HepG2 (cell line): ENCODE measurements around the gene TLCD3B. TPM values are rescaled to one million over a fixed set of nuclear protein-coding genes. Genes with fewer than 3 reads are reported as not detected.

ENCODE experiments used
- DR1 ChIP-seq: sonication (generic); formaldehyde crosslinking; IDR thresholded peaks from 2 replicates; pipeline ENCODE4 v1.8.0; 2021; ENCODE audit warnings: mild to moderate bottlenecking, missing genetic modification reagents, inconsistent platforms
- IRF2 ChIP-seq: IDR thresholded peaks from 2 replicates; pipeline ENCODE4 v1.6.1; 2018; ENCODE audit warnings: missing genetic modification reagents, missing compliant biosample characterization
- PAWR ChIP-seq: sonication (generic); formaldehyde crosslinking; IDR thresholded peaks from 2 replicates; pipeline ENCODE4 v1.4.0; 2020; ENCODE audit warnings: missing genetic modification reagents, mild to moderate bottlenecking, borderline replicate concordance
- RBM39 ChIP-seq: fragments of 200-400 bp; formaldehyde crosslinking; IDR thresholded peaks from one replicate; pipeline ENCODE4 v1.6.1; 2018; ENCODE audit warnings: antibody characterized with exemption, mild to moderate bottlenecking, low read depth, low read length; ENCODE audit not compliant: poor library complexity, severe bottlenecking
- SRSF1 ChIP-seq: fragments of 200-400 bp; formaldehyde crosslinking; optimal IDR thresholded peaks from 2 replicates; pipeline ENCODE3; 2017; ENCODE audit warnings: mild to moderate bottlenecking, low read depth, low read length, moderate library complexity
- ZNF274 ChIP-seq: sonication (generic); formaldehyde crosslinking; IDR thresholded peaks from 2 replicates; pipeline ENCODE4 v1.5.1; 2020; ENCODE audit warnings: mild to moderate bottlenecking, missing genetic modification reagents
- ZNF549 ChIP-seq: sonication (generic); formaldehyde crosslinking; IDR thresholded peaks from 2 replicates; pipeline ENCODE4 v1.5.0; 2020; ENCODE audit warnings: missing genetic modification reagents
- ZSCAN30 ChIP-seq: sonication (generic); formaldehyde crosslinking; IDR thresholded peaks from 2 replicates; pipeline ENCODE4 v1.5.0; 2020; ENCODE audit warnings: mild to moderate bottlenecking, missing genetic modification reagents
- polyA plus RNA-seq, 8 experiments: library from polyadenylated mRNA; depleted of rRNA in 3 of 8; stranded (reverse) in 7 of 8; unstranded in 1 of 8; fragments of >200 nt; fragmentation: Illumina TruSeq in 4 of 8; extraction: Trizol in 4 of 8; gene quantifications; 2 replicates each; pipeline versions ENCODE4 v1.2.1 to v1.2.3, GENCODE V29; 2011 to 2016; ENCODE audit warnings: low read depth in 4 of 8, missing spikeins in 1 of 8, mixed read lengths in 1 of 8; ENCODE audit not compliant: insufficient read depth in 1 of 8
- total RNA-seq, 5 experiments: library from RNA; depleted of rRNA; stranded (reverse); fragments of >200 nt; fragmentation: Illumina TruSeq; extraction: Trizol; gene quantifications; 2 replicates each; pipeline ENCODE4 v1.2.3, GENCODE V29; 2016; ENCODE audit warnings: low read depth in 1 of 5
- TF ChIP-seq, protein P1 (sequence below): sonication (generic); formaldehyde crosslinking; IDR thresholded peaks from 2 replicates; pipeline ENCODE4 v1.4.0; 2020; ENCODE audit warnings: missing genetic modification reagents
- TF ChIP-seq, protein P2 (sequence below): sonication (generic); formaldehyde crosslinking; IDR thresholded peaks from 2 replicates; pipeline ENCODE4 v1.4.0; 2020; ENCODE audit warnings: mild to moderate bottlenecking, missing genetic modification reagents, borderline replicate concordance
- TF ChIP-seq, protein P3 (sequence below): sonication (generic); formaldehyde crosslinking; IDR thresholded peaks from 2 replicates; pipeline ENCODE4 v1.5.1; 2020; ENCODE audit warnings: mild to moderate bottlenecking, missing genetic modification reagents, borderline replicate concordance
- TF ChIP-seq, protein P4 (sequence below): sonication (generic); formaldehyde crosslinking; IDR thresholded peaks from 2 replicates; pipeline ENCODE4 v1.4.0; 2020; ENCODE audit warnings: missing genetic modification reagents

The TLCD3B gene
- total and polyA plus RNA-seq, 2 of the 13 experiments (the other 11 are each of a cell fraction or from before 2014, with no cell fraction given), result not detected

DNA sequence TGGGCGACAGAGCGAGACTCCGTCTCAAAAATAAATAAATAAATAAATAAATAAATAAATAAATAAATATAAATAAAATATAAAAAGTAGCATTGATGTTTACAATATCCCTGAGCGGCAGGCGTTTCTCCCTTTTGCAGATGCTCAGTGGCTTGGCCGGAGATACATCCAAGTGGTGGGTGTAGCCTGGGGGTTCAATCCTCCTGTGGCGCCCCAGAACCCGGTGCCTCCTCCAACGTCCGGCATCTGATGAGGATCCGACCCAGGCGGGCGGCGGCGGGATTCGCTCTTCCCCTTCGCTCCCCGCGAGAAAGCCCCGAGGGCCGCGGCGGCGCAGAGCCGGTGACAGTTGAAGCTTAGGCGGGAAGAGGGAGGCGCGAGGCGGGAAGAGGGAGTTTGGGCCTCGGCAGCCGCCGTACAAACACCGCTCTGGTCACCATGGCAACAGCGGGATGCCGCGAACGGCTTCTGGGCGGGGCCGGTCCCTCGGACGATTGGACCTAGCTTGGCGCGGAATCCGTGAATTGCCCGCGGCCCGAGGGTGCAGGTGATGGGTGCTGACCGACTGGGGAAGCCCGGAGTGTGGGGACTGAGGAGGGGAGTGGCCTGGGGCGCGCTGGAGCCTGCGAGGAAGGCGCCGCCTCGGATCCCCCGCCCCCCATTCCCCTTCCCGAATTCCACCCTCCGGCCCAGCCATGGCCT lies 21.8 kb upstream of the TLCD3B start (continued):
- TF ChIP-seq, protein P1, sequence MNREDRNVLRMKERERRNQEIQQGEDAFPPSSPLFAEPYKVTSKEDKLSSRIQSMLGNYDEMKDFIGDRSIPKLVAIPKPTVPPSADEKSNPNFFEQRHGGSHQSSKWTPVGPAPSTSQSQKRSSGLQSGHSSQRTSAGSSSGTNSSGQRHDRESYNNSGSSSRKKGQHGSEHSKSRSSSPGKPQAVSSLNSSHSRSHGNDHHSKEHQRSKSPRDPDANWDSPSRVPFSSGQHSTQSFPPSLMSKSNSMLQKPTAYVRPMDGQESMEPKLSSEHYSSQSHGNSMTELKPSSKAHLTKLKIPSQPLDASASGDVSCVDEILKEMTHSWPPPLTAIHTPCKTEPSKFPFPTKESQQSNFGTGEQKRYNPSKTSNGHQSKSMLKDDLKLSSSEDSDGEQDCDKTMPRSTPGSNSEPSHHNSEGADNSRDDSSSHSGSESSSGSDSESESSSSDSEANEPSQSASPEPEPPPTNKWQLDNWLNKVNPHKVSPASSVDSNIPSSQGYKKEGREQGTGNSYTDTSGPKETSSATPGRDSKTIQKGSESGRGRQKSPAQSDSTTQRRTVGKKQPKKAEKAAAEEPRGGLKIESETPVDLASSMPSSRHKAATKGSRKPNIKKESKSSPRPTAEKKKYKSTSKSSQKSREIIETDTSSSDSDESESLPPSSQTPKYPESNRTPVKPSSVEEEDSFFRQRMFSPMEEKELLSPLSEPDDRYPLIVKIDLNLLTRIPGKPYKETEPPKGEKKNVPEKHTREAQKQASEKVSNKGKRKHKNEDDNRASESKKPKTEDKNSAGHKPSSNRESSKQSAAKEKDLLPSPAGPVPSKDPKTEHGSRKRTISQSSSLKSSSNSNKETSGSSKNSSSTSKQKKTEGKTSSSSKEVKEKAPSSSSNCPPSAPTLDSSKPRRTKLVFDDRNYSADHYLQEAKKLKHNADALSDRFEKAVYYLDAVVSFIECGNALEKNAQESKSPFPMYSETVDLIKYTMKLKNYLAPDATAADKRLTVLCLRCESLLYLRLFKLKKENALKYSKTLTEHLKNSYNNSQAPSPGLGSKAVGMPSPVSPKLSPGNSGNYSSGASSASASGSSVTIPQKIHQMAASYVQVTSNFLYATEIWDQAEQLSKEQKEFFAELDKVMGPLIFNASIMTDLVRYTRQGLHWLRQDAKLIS (CRISPR knock-in tag), result no peak
- TF ChIP-seq IRF2 (CRISPR knock-in tag), result peak; percentile 90
- TF ChIP-seq ZNF549 (CRISPR knock-in tag), result 0 out of 2 replicates have a peak, but pooled peaks have one; percentile 46
- TF ChIP-seq PAWR (CRISPR knock-in tag), result peak; percentile 63
- peak; percentile 67 for TF ChIP-seq SRSF1
- peak; percentile 94; the same call in 1 of the 2 replicates for TF ChIP-seq ZSCAN30 (CRISPR knock-in tag)
- TF ChIP-seq RBM39, result no peak
- TF ChIP-seq, protein P2, sequence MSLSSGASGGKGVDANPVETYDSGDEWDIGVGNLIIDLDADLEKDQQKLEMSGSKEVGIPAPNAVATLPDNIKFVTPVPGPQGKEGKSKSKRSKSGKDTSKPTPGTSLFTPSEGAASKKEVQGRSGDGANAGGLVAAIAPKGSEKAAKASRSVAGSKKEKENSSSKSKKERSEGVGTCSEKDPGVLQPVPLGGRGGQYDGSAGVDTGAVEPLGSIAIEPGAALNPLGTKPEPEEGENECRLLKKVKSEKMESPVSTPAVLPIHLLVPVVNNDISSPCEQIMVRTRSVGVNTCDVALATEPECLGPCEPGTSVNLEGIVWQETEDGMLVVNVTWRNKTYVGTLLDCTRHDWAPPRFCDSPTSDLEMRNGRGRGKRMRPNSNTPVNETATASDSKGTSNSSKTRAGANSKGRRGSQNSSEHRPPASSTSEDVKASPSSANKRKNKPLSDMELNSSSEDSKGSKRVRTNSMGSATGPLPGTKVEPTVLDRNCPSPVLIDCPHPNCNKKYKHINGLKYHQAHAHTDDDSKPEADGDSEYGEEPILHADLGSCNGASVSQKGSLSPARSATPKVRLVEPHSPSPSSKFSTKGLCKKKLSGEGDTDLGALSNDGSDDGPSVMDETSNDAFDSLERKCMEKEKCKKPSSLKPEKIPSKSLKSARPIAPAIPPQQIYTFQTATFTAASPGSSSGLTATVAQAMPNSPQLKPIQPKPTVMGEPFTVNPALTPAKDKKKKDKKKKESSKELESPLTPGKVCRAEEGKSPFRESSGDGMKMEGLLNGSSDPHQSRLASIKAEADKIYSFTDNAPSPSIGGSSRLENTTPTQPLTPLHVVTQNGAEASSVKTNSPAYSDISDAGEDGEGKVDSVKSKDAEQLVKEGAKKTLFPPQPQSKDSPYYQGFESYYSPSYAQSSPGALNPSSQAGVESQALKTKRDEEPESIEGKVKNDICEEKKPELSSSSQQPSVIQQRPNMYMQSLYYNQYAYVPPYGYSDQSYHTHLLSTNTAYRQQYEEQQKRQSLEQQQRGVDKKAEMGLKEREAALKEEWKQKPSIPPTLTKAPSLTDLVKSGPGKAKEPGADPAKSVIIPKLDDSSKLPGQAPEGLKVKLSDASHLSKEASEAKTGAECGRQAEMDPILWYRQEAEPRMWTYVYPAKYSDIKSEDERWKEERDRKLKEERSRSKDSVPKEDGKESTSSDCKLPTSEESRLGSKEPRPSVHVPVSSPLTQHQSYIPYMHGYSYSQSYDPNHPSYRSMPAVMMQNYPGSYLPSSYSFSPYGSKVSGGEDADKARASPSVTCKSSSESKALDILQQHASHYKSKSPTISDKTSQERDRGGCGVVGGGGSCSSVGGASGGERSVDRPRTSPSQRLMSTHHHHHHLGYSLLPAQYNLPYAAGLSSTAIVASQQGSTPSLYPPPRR (CRISPR knock-in tag), result peak; percentile 81; the same call in 1 of the 2 replicates
- TF ChIP-seq, protein P3, sequence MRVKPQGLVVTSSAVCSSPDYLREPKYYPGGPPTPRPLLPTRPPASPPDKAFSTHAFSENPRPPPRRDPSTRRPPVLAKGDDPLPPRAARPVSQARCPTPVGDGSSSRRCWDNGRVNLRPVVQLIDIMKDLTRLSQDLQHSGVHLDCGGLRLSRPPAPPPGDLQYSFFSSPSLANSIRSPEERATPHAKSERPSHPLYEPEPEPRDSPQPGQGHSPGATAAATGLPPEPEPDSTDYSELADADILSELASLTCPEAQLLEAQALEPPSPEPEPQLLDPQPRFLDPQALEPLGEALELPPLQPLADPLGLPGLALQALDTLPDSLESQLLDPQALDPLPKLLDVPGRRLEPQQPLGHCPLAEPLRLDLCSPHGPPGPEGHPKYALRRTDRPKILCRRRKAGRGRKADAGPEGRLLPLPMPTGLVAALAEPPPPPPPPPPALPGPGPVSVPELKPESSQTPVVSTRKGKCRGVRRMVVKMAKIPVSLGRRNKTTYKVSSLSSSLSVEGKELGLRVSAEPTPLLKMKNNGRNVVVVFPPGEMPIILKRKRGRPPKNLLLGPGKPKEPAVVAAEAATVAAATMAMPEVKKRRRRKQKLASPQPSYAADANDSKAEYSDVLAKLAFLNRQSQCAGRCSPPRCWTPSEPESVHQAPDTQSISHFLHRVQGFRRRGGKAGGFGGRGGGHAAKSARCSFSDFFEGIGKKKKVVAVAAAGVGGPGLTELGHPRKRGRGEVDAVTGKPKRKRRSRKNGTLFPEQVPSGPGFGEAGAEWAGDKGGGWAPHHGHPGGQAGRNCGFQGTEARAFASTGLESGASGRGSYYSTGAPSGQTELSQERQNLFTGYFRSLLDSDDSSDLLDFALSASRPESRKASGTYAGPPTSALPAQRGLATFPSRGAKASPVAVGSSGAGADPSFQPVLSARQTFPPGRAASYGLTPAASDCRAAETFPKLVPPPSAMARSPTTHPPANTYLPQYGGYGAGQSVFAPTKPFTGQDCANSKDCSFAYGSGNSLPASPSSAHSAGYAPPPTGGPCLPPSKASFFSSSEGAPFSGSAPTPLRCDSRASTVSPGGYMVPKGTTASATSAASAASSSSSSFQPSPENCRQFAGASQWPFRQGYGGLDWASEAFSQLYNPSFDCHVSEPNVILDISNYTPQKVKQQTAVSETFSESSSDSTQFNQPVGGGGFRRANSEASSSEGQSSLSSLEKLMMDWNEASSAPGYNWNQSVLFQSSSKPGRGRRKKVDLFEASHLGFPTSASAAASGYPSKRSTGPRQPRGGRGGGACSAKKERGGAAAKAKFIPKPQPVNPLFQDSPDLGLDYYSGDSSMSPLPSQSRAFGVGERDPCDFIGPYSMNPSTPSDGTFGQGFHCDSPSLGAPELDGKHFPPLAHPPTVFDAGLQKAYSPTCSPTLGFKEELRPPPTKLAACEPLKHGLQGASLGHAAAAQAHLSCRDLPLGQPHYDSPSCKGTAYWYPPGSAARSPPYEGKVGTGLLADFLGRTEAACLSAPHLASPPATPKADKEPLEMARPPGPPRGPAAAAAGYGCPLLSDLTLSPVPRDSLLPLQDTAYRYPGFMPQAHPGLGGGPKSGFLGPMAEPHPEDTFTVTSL (CRISPR knock-in tag), result no peak
- peak; percentile 89 for TF ChIP-seq DR1
- TF ChIP-seq ZNF274 (CRISPR knock-in tag), result peak; percentile 98
- TF ChIP-seq, protein P4, sequence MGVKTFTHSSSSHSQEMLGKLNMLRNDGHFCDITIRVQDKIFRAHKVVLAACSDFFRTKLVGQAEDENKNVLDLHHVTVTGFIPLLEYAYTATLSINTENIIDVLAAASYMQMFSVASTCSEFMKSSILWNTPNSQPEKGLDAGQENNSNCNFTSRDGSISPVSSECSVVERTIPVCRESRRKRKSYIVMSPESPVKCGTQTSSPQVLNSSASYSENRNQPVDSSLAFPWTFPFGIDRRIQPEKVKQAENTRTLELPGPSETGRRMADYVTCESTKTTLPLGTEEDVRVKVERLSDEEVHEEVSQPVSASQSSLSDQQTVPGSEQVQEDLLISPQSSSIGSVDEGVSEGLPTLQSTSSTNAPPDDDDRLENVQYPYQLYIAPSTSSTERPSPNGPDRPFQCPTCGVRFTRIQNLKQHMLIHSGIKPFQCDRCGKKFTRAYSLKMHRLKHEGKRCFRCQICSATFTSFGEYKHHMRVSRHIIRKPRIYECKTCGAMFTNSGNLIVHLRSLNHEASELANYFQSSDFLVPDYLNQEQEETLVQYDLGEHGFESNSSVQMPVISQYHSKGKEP (CRISPR knock-in tag), result peak; percentile 97
